Measurements from ENCODE around the gene NRTN. TPM values are rescaled to one million over a fixed set of nuclear protein-coding genes. Genes with fewer than 3 reads are reported as not detected.

The NRTN gene
- total and polyA plus RNA-seq, 4 experiments from 2014 or later = 0.34 to 0.91 (median 0.51) TPM

GRCh38 chr19:5817218-5817617 lies 12.4 kb downstream of the NRTN start:
- H3K27ac ChIP-seq (ENCODE audit: low read depth, low read length) = no peak overlapping the region
- no peaks in the 10 kb centered on the region for H3K36me3 ChIP-seq (ENCODE audit: insufficient read depth, low read length)
- Mint-ChIP-seq H3K36me3 (no peaks in the 10 kb centered on the region), H3K27ac (peak overlapping the region in 1 of 7 donors; percentile 50), H3K27me3 (peaks cover 0 to 2% of the 10 kb centered on the region in 2 donors), H3K4me1 (peaks cover 0 to 4% (median under 1%) of the 10 kb centered on the region in 4 donors), H3K4me3 (no peak overlapping the region), H3K9me3 (peaks cover 0 to 3% (median 0%) of the 10 kb centered on the region in 8 donors)
- H3K4me1 ChIP-seq (ENCODE audit: insufficient read depth, low read length) = no peaks in the 10 kb centered on the region
- H3K27me3 ChIP-seq (ENCODE audit: insufficient read depth, low read length) = no peaks in the 10 kb centered on the region
- intact Hi-C loops (cut with micrococcal nuclease) = no loop called here
- DNase-seq = no peak
- ChIA-PET POLR2A (ENCODE audit: partially characterized antibody) (no interaction called here), CTCF (ENCODE audit: partially characterized antibody) (no interaction called here)
- no peaks in the 10 kb centered on the region for H3K9me3 ChIP-seq (ENCODE audit: control insufficient read depth in 1 of 2, low read length in 2 of 2)
- no peak overlapping the region for H3K4me3 ChIP-seq (ENCODE audit: low read length in 2 of 2)

- Mint-ChIP-seq H3K9me3 (peaks cover 0 to 5% (median 0%) of the 10 kb centered on the region in 8 donors), H3K36me3 (no peaks in the 10 kb centered on the region), H3K4me3 (no peak overlapping the region), H3K4me1 (peaks cover 0 to 4% (median under 1%) of the 10 kb centered on the region in 4 donors), H3K27ac (no peak overlapping the region), H3K27me3 (peaks cover 0 to 2% of the 10 kb centered on the region in 2 donors)
- no peaks in the 10 kb centered on the region for H3K27me3 ChIP-seq (ENCODE audit: insufficient read depth, low read length)
- no peaks in the 10 kb centered on the region for H3K9me3 ChIP-seq (ENCODE audit: control insufficient read depth in 1 of 2, low read length in 2 of 2)
- no peaks in the 10 kb centered on the region for H3K36me3 ChIP-seq (ENCODE audit: insufficient read depth, low read length)
- no peak overlapping the region for H3K4me3 ChIP-seq (ENCODE audit: low read length in 2 of 2)
- intact Hi-C loops (cut with micrococcal nuclease) = no loop called here
- H3K4me1 ChIP-seq (ENCODE audit: insufficient read depth, low read length) = no peaks in the 10 kb centered on the region
- ChIA-PET POLR2A (ENCODE audit: partially characterized antibody) (no interaction called here), CTCF (ENCODE audit: partially characterized antibody) (no interaction called here)
- no peak for DNase-seq
- no peak overlapping the region for H3K27ac ChIP-seq (ENCODE audit: low read depth, low read length)
These were observed 13.7 kb downstream of the NRTN start for GRCh38 chr19:5818594-5818993.

- POLR2A ChIA-PET (ENCODE audit: partially characterized antibody) = interaction anchor here (1.0 kb wide), 1 partner anchor 284 kb away, joined by 3 read pairs; no protein-coding TSS in a partner anchor
- CTCF ChIA-PET (ENCODE audit: partially characterized antibody) = no interaction called here
- no peak overlapping the region for H3K4me3 Mint-ChIP-seq
These were observed 15.9 kb downstream of the NRTN start for GRCh38 chr19:5820785-5821184.

DNA sequence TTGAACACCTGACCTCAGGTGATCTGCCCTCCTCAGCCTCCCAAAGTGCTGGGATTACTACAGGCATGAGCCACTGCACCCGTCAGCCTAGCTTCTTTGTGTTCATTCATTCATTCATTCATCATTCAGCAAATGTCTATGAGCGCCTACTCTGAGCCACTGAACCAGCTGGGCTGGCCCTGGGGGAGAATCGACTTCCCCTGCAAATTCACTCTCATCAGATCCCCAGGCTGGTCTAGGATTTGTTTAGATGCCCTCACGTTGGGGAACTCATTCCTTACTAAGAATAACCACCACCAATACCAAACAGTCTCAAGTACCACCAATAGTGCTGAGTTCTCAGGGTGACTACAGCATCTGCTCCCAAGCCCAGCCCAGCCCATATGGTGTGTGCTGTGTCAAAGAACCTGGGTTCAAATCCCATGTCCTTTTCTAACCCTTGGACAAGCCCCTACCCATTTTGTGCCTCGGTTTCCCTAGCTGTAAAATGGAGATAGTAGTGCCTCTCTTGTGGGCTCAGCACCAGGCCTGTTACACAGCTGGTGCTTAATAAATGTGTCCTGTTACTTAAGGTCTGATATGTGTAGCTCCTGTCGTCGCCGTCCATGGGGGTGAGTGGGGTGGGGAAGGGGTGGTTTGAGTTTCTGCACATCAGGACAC lies 16.8 kb downstream of the NRTN start:
- Histone ChIP-seq H3K27ac (ENCODE audit: low read depth, low read length) (no peak overlapping the region), H3K4me1 (ENCODE audit: insufficient read depth, low read length) (peaks cover under 1% of the 10 kb centered on the region), H3K4me3 (ENCODE audit: low read length in 2 of 2) (no peak overlapping the region), H3K27me3 (ENCODE audit: insufficient read depth, low read length) (no peaks in the 10 kb centered on the region), H3K9me3 (ENCODE audit: control insufficient read depth in 1 of 2, low read length in 2 of 2) (no peaks in the 10 kb centered on the region), H3K36me3 (ENCODE audit: insufficient read depth, low read length) (no peaks in the 10 kb centered on the region)
- Mint-ChIP-seq H3K9me3 (peaks cover 0 to 5% (median 0%) of the 10 kb centered on the region in 8 donors), H3K27ac (peak overlapping the region in 2 of 7 donors; percentile 35 to 49), H3K27me3 (peaks cover 0 to 2% of the 10 kb centered on the region in 2 donors), H3K36me3 (no peaks in the 10 kb centered on the region), H3K4me1 (peaks cover 0 to 4% (median 1%) of the 10 kb centered on the region in 4 donors), H3K4me3 (no peak overlapping the region)
- ChIA-PET POLR2A (ENCODE audit: partially characterized antibody) (no interaction called here), CTCF (ENCODE audit: partially characterized antibody) (interaction anchor here (0.6 to 1.0 kb wide), 2 partner anchors 12 to 17 kb away, joined by 3 read pairs; no protein-coding TSS in a partner anchor)
- intact Hi-C loops (cut with micrococcal nuclease) = no loop called here
- no peak for DNase-seq

More at GRCh38 chr19:5820785-5821184, 15.9 kb downstream of the NRTN start:
- no peaks in the 10 kb centered on the region for H3K4me1 ChIP-seq (ENCODE audit: insufficient read depth, low read length)
- no peaks in the 10 kb centered on the region for H3K27me3 ChIP-seq (ENCODE audit: insufficient read depth, low read length)
- H3K9me3 ChIP-seq (ENCODE audit: control insufficient read depth in 1 of 2, low read length in 2 of 2) = no peaks in the 10 kb centered on the region
- peaks cover 0 to 5% (median 0%) of the 10 kb centered on the region in 8 donors for H3K9me3 Mint-ChIP-seq
- no peaks in the 10 kb centered on the region for H3K36me3 Mint-ChIP-seq
- no peak for DNase-seq
- H3K36me3 ChIP-seq (ENCODE audit: insufficient read depth, low read length) = no peaks in the 10 kb centered on the region
- H3K27ac Mint-ChIP-seq = peak overlapping the region in 1 of 7 donors; percentile 49
- H3K4me1 Mint-ChIP-seq = peaks cover 0 to 4% (median under 1%) of the 10 kb centered on the region in 4 donors
- no peak overlapping the region for H3K4me3 ChIP-seq (ENCODE audit: low read length in 2 of 2)
- peaks cover 0 to 2% of the 10 kb centered on the region in 2 donors for H3K27me3 Mint-ChIP-seq
- H3K27ac ChIP-seq (ENCODE audit: low read depth, low read length) = no peak overlapping the region
- intact Hi-C loops (cut with micrococcal nuclease) = no loop called here

GRCh38 chr19:5822181-5822844 lies 17.4 kb downstream of the NRTN start:
- Mint-ChIP-seq H3K27ac (no peak overlapping the region), H3K27me3 (peaks cover 0 to 2% of the 10 kb centered on the region in 2 donors), H3K4me3 (no peak overlapping the region), H3K9me3 (peaks cover 0 to 5% (median 0%) of the 10 kb centered on the region in 8 donors), H3K4me1 (peaks cover 4 to 8% (median 6%) of the 10 kb centered on the region in 4 donors), H3K36me3 (no peaks in the 10 kb centered on the region)
- CTCF ChIA-PET (ENCODE audit: partially characterized antibody) = interaction anchor here (0.6 to 1.4 kb wide), 3 partner anchors 12 to 18 kb away, joined by 3 to 4 read pairs (median 3); no protein-coding TSS in a partner anchor
- DNase-seq = no peak
- POLR2A ChIA-PET (ENCODE audit: partially characterized antibody) = no interaction called here
- H3K27me3 ChIP-seq (ENCODE audit: insufficient read depth, low read length) = no peaks in the 10 kb centered on the region
- intact Hi-C loops (cut with micrococcal nuclease) = no loop called here
- no peaks in the 10 kb centered on the region for H3K9me3 ChIP-seq (ENCODE audit: control insufficient read depth in 1 of 2, low read length in 2 of 2)
- H3K4me3 ChIP-seq (ENCODE audit: low read length in 2 of 2) = no peak overlapping the region
- peaks cover 7% of the 10 kb centered on the region for H3K4me1 ChIP-seq (ENCODE audit: insufficient read depth, low read length)
- no peak overlapping the region for H3K27ac ChIP-seq (ENCODE audit: low read depth, low read length)
- H3K36me3 ChIP-seq (ENCODE audit: insufficient read depth, low read length) = no peaks in the 10 kb centered on the region

- H3K4me1 Mint-ChIP-seq = peaks cover 2 to 17% (median 10%) of the 10 kb centered on the region in 4 donors
- no peak overlapping the region for H3K4me3 ChIP-seq (ENCODE audit: low read length in 2 of 2)
- intact Hi-C loops (cut with micrococcal nuclease) = no loop called here
- H3K27ac ChIP-seq (ENCODE audit: low read depth, low read length) = no peak overlapping the region
- no peak overlapping the region for H3K4me3 Mint-ChIP-seq
- no peak overlapping the region for H3K27ac Mint-ChIP-seq
- H3K36me3 Mint-ChIP-seq = peaks cover 0 to 3% of the 10 kb centered on the region in 2 donors
- peaks cover 2 to 3% of the 10 kb centered on the region in 2 donors for H3K27me3 Mint-ChIP-seq
- H3K4me1 ChIP-seq (ENCODE audit: insufficient read depth, low read length) = peaks cover 18% of the 10 kb centered on the region
- ChIA-PET POLR2A (ENCODE audit: partially characterized antibody) (no interaction called here), CTCF (ENCODE audit: partially characterized antibody) (interaction anchor here (1.4 kb wide), 1 partner anchor 20 kb away, joined by 4 read pairs; no protein-coding TSS in a partner anchor)
- no peak for DNase-seq
- no peaks in the 10 kb centered on the region for H3K36me3 ChIP-seq (ENCODE audit: insufficient read depth, low read length)
- H3K9me3 ChIP-seq (ENCODE audit: control insufficient read depth in 1 of 2, low read length in 2 of 2) = no peaks in the 10 kb centered on the region
- peaks cover 0 to 5% (median 0%) of the 10 kb centered on the region in 8 donors for H3K9me3 Mint-ChIP-seq
- no peaks in the 10 kb centered on the region for H3K27me3 ChIP-seq (ENCODE audit: insufficient read depth, low read length)
These were observed 18.9 kb downstream of the NRTN start for GRCh38 chr19:5823579-5824281.

DNA sequence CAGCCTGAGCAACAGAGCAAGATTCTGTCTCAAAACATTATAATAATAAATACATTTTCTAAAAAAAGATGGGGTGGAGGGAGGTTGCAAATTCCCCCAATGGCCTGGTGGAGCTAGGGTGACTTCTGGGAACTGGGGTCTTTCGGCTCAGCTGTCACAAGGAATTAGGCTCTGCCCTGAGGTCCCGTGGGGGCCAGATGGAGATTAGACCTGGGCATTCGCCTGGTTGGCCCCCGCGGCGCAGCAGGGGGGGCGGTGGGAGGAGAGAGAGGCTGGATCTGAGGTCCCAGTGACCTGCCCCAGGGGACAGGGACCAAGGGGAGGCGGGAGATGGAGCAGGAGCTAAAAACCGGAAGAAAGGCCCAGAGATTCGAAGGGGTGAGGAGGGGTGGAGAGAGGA lies 19.9 kb downstream of the NRTN start:
- peaks cover 0 to 3% of the 10 kb centered on the region in 2 donors for H3K36me3 Mint-ChIP-seq
- H3K4me3 Mint-ChIP-seq = peak overlapping the region in 1 of 8 donors; percentile 15
- ChIA-PET POLR2A (ENCODE audit: partially characterized antibody) (no interaction called here), CTCF (ENCODE audit: partially characterized antibody) (no interaction called here)
- no peaks in the 10 kb centered on the region for H3K27me3 ChIP-seq (ENCODE audit: insufficient read depth, low read length)
- H3K27ac ChIP-seq (ENCODE audit: low read depth, low read length) = no peak overlapping the region
- H3K4me3 ChIP-seq (ENCODE audit: low read length in 2 of 2) = no peak overlapping the region
- peaks cover 2 to 3% of the 10 kb centered on the region in 2 donors for H3K27me3 Mint-ChIP-seq
- H3K36me3 ChIP-seq (ENCODE audit: insufficient read depth, low read length) = no peaks in the 10 kb centered on the region
- peaks cover 2 to 17% (median 11%) of the 10 kb centered on the region in 4 donors for H3K4me1 Mint-ChIP-seq
- H3K4me1 ChIP-seq (ENCODE audit: insufficient read depth, low read length) = peaks cover 22% of the 10 kb centered on the region
- H3K9me3 Mint-ChIP-seq = peaks cover 0 to 5% (median 0%) of the 10 kb centered on the region in 8 donors
- no peaks in the 10 kb centered on the region for H3K9me3 ChIP-seq (ENCODE audit: control insufficient read depth in 1 of 2, low read length in 2 of 2)
- intact Hi-C loops (cut with micrococcal nuclease) = no loop called here
- H3K27ac Mint-ChIP-seq = peak overlapping the region in 1 of 7 donors; percentile 48
- no peak for DNase-seq
